GM19239 (cell line): Measurements from ENCODE around the gene TTI1.

Experiments
- DNase-seq: peaks from one replicate; pipeline ENCODE4 v3.0.0; 2011; ENCODE audit warnings: low spot score; ENCODE audit not compliant: insufficient read length
- FAIRE-seq: peaks from 2 replicates; lab custom pipeline; 2011; peaks lifted over from hg19 to GRCh38; lab: Jason Lieb, UNC

Gene TTI1

DNA sequence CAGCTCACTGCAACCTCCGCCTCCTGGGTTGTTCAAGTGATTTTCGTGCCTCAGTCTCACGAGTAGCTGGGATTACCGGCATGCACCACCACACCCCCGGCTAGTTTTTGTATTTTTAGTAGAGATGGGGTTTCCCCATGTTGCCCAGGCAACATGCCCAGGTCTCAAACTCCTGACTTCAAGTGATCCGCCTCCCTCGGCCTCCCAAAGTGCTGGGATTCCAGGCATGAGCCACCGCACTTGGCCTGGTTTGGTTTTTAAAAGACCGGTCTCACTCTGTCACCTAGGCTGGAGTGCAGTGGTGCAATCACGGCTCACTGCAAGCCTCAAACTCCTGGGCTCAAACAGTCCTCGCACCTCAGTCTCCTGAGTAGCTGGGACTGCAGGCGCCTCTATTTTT lies 90.2 kb downstream of the TTI1 start:
- FAIRE-seq = no peak

GRCh38 chr20:37941992-37942391 lies 91.3 kb downstream of the TTI1 start:
- FAIRE-seq = no peak
- no peak for DNase-seq

More for the DNA sequence above, 90.2 kb downstream of the TTI1 start:
- no peak for DNase-seq

DNA sequence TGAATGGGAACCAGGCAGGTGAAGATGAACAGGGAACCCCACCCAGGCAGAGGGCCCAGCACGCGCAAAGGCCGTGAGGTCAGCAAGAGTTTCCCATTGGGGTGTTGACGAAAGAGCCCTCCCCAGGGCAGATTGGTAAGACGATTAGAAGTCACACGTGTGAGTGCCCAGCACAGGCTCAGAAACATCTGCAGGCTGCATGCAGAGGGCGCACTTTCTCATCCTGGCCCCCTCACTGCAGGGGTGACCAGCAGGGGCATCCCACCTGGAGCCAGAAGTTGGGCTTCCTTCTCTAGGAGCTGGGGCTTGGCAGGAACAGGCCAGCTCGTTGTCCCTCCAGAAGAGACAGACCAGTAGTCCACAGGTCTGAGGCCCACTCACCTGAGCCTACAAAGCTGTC lies 91.9 kb downstream of the TTI1 start:
- no peak for DNase-seq
- FAIRE-seq = no peak

- DNase-seq (no peak), FAIRE-seq (no peak)
Measured at GRCh38 chr20:37940858-37941257, 92.4 kb downstream of the TTI1 start.

GRCh38 chr20:37939701-37940560 lies 93.3 kb downstream of the TTI1 start:
- DNase-seq (no peak), FAIRE-seq (no peak)

GRCh38 chr20:37938954-37939353 lies 94.3 kb downstream of the TTI1 start:
- FAIRE-seq = no peak
- no peak for DNase-seq

DNA sequence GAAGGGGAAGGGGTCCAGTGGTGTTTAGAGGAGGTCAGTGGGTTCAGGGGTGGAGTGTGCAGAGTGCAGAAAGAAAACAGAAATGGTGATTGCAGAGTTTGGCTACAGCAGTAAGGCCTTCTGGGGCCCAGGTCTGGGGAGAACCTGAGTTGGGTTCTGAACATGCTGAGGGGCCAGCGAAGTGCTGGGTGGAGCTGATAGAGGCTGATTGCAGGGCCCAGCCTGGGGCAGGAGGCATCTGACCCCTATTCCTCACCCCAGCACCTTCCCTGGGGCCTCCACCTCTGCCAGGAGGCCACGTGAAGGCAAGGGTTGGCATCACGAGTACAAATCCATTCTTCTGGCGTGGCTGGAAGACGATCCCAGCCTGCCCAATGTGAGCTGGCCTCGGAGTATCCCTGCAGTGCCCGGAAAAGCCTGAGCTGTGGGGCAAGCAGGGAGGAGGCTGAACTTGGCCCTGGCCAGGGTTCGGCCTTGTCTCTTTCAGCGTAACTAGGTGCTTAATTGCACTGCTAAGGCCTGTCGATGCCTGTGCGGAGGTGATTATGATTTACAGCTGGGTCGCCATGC lies 95.0 kb downstream of the TTI1 start:
- DNase-seq = no peak
- FAIRE-seq = no peak

- DNase-seq (no peak), FAIRE-seq (no peak)
Measured at GRCh38 chr20:37937686-37938085, 95.6 kb downstream of the TTI1 start.

- DNase-seq = no peak
- no peak for FAIRE-seq
Measured at GRCh38 chr20:37936451-37936850, 96.8 kb downstream of the TTI1 start.

GRCh38 chr20:37936041-37936440 lies 97.2 kb downstream of the TTI1 start:
- DNase-seq = no peak
- FAIRE-seq = no peak

GRCh38 chr20:37935435-37935834 lies 97.8 kb downstream of the TTI1 start:
- FAIRE-seq = no peak
- DNase-seq = no peak

- FAIRE-seq (no peak), DNase-seq (no peak)
Measured at GRCh38 chr20:37934634-37935375, 98.5 kb downstream of the TTI1 start.

DNA sequence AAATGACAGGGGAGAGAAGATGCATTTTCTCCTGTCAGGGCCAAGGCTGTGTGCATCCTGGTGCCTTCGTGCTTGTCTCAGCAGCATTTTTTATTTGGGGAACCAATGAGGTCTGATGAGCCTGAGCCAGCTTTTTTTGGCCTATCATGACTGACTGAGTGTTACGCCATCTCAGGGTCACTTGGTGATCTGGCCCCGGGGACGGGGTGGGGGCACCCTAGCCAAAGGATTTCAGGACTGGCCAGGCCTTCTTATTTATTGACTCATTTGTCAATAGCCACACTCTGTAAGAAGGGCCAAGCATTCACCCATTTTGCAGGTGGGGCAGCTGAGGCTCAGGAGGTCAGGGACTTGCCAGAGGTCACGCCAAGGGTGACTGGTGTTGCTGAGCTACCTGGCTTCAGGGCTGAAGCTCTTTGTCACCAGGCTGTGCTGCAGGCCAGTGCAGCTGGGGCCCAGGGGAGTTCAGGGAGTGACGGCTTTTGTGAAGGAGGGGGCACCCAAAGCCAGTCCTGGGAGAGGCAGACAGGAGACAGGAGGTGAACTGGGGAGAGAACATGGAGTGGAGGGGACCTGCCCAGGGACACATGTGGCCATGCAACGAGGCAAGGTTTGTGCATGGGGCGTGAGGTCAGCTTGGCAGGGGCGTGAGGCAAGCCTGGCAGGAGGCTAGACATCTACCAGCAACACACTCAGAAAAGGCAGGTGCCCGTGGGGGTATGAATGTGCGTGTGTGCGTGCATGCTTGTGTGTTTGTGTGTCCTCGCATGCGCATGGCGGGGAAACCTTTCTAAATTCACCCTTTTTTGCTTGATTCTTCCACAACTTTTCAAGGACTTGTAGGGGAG lies 99.2 kb downstream of the TTI1 start:
- FAIRE-seq (no peak), DNase-seq (no peak)
